Endothelial cell of umbilical vein (primary cell): Measurements from ENCODE around the gene CYTIP. TPM values are rescaled to one million over a fixed set of nuclear protein-coding genes. Genes with fewer than 3 reads are reported as not detected.

Experiments
- BruUV-seq: library from RNA; stranded (reverse); fragments of 400-500 nt; replicated peaks from 2 replicates; lab custom pipeline; 2021; lab: Mats Ljungman, UMichigan
- CTCF ChIA-PET: fragments of 300-600, 350-600 bp; sonication (Branson Sonifier 250); formaldehyde crosslinking; loops from one replicate; lab custom pipeline; 2021; ENCODE audit warnings: antibody characterized with exemption, inconsistent platforms; lab: Charles Lee
- POLR2A ChIA-PET: fragments of 300-600, 350-600 bp; sonication (Branson Sonifier 250); formaldehyde crosslinking; loops from one replicate; lab custom pipeline; 2021; ENCODE audit warnings: antibody characterized with exemption, inconsistent platforms; lab: Charles Lee
- DNase-seq: peaks from one replicate; pipeline ENCODE4 v3.0.0-alpha.2; 2011; ENCODE audit warnings: low read depth, low spot score
- FAIRE-seq: peaks from 2 replicates; lab custom pipeline; 2011; peaks lifted over from hg19 to GRCh38; lab: Jason Lieb, UNC
- H2AFZ ChIP-seq: 2 replicates; pipeline ENCODE4 v1.6.0; 2012; ENCODE audit warnings: low read depth, low read length, control low read depth, inconsistent platforms
- H3K27ac ChIP-seq: 2 replicates; pipeline ENCODE4 v1.5.1; 2011; ENCODE audit warnings: low read depth, mild to moderate bottlenecking, control low read depth, low read length, moderate library complexity; ENCODE audit not compliant: insufficient read depth
- H3K27me3 ChIP-seq, 2 experiments: 2 replicates each; pipeline versions ENCODE4 v1.6.0 to v1.6.1; 2011; ENCODE audit warnings: low read length in 2 of 2, mixed read lengths in 1 of 2; ENCODE audit not compliant: control insufficient read depth in 2 of 2, insufficient read depth in 2 of 2
- H3K36me3 ChIP-seq, 2 experiments: 2 replicates in 1 of 2; 3 replicates in 1 of 2; pipeline ENCODE4 v1.5.1; 2011; ENCODE audit warnings: low read length in 2 of 2, mild to moderate bottlenecking in 1 of 2, moderate library complexity in 1 of 2; ENCODE audit not compliant: control insufficient read depth in 2 of 2, insufficient read depth in 2 of 2; ENCODE audit errors: extremely low read depth in 1 of 2
- H3K4me1 ChIP-seq: 3 replicates; pipeline ENCODE4 v1.5.1; 2011; ENCODE audit warnings: mild to moderate bottlenecking, low read length; ENCODE audit not compliant: control insufficient read depth, insufficient read depth; ENCODE audit errors: extremely low read depth
- H3K4me2 ChIP-seq: 2 replicates; pipeline ENCODE4 v1.6.1; 2011; ENCODE audit warnings: low read length, control low read depth, mixed read lengths; ENCODE audit not compliant: insufficient read depth
- H3K4me3 ChIP-seq, 3 experiments: fragments of 200-600 bp in 1 of 3; sonication (generic), shearing (Covaris generic) in 1 of 3; replicated peaks in 1 of 3; 2 replicates each; pipeline ENCODE4 v1.5.1; 2011 to 2016; ENCODE audit warnings: control low read depth in 3 of 3, low read length in 3 of 3, mild to moderate bottlenecking in 2 of 3, inconsistent platforms in 1 of 3, low read depth in 1 of 3, moderate library complexity in 1 of 3; ENCODE audit not compliant: insufficient read depth in 1 of 3
- H3K79me2 ChIP-seq: 2 replicates; pipeline ENCODE4 v1.6.0; 2012; ENCODE audit warnings: low read length, inconsistent platforms; ENCODE audit not compliant: control insufficient read depth, insufficient read depth
- H3K9ac ChIP-seq: replicated peaks from 2 replicates; pipeline ENCODE3; 2011; ENCODE audit warnings: low read length, control low read depth; ENCODE audit not compliant: insufficient read depth; ENCODE audit errors: extremely low read depth
- H3K9me1 ChIP-seq: replicated peaks from 3 replicates; pipeline ENCODE4 v1.6.0; 2011; ENCODE audit warnings: mild to moderate bottlenecking, low read length; ENCODE audit not compliant: control insufficient read depth, insufficient read depth; ENCODE audit errors: extremely low read depth
- H3K9me3 ChIP-seq: replicated peaks from 2 replicates; pipeline ENCODE4 v1.5.1; 2012; ENCODE audit warnings: low read length, inconsistent platforms; ENCODE audit not compliant: control insufficient read depth, insufficient read depth
- H4K20me1 ChIP-seq: replicated peaks from 2 replicates; pipeline ENCODE3; 2011; ENCODE audit warnings: mild to moderate bottlenecking, low read length; ENCODE audit not compliant: control insufficient read depth, insufficient read depth; ENCODE audit errors: extremely low read depth
- EZH2 ChIP-seq: IDR thresholded peaks from 2 replicates; pipeline ENCODE4 v1.6.1; 2012; ENCODE audit warnings: borderline replicate concordance, low read depth, mild to moderate bottlenecking, moderate library complexity, low read length, inconsistent platforms; ENCODE audit not compliant: severe bottlenecking
- FOS ChIP-seq: IDR thresholded peaks from 2 replicates; pipeline ENCODE4 v1.6.1; 2011; ENCODE audit warnings: mild to moderate bottlenecking, low read length, moderate library complexity, borderline replicate concordance; ENCODE audit not compliant: insufficient read depth
- GATA2 ChIP-seq: IDR thresholded peaks from 2 replicates; pipeline ENCODE4 v1.7.0; 2011; ENCODE audit warnings: low read depth, mild to moderate bottlenecking, moderate library complexity, mixed read lengths, low read length; ENCODE audit not compliant: insufficient read length, insufficient read depth
- POLR2A ChIP-seq: IDR thresholded peaks from 2 replicates; pipeline ENCODE4 v1.6.1; 2012; ENCODE audit warnings: low read depth, mild to moderate bottlenecking, control low read depth, low read length
- POLR2AphosphoS5 ChIP-seq: IDR thresholded peaks from 2 replicates; pipeline ENCODE4 v1.6.1; 2012; ENCODE audit warnings: low read depth, mild to moderate bottlenecking, control low read depth, low read length, moderate library complexity; ENCODE audit not compliant: insufficient read depth
- dilution Hi-C: fragments of 300-500 bp; cut with MboI; formaldehyde crosslinking; loops from one replicate; pipeline ENCODE4 v1.15.0; 2019; ENCODE audit warnings: low sequenced_read_pairs; ENCODE audit not compliant: extremely low pct_ligation_motif_present
- intact Hi-C: fragments of 100-400 bp; cut with micrococcal nuclease; formaldehyde crosslinking; loops from one replicate; pipeline ENCODE4 v1.10.0; 2022
- polyA plus RNA-seq, 4 experiments: library from polyadenylated mRNA; depleted of rRNA in 3 of 4; stranded (reverse) in 3 of 4; unstranded in 1 of 4; fragments of >200 nt; gene quantifications; 2 replicates each; pipeline versions ENCODE4 v1.2.1 to v1.2.3, GENCODE V29; 2011 to 2012; ENCODE audit warnings: missing spikeins in 1 of 4
- total RNA-seq: library from RNA; stranded (reverse); gene quantifications from 2 replicates; pipeline ENCODE4 v1.2.3, GENCODE V29; 2021
- TF ChIP-seq, protein P1 (sequence below): IDR thresholded peaks from 2 replicates; pipeline ENCODE4 v1.6.1; 2011; ENCODE audit not compliant: insufficient read depth, insufficient read length

The CYTIP gene
- total and polyA plus RNA-seq, 2 donors (not counting 3 experiments of a cell fraction or from before 2014, with no cell fraction given), result not detected

DNA sequence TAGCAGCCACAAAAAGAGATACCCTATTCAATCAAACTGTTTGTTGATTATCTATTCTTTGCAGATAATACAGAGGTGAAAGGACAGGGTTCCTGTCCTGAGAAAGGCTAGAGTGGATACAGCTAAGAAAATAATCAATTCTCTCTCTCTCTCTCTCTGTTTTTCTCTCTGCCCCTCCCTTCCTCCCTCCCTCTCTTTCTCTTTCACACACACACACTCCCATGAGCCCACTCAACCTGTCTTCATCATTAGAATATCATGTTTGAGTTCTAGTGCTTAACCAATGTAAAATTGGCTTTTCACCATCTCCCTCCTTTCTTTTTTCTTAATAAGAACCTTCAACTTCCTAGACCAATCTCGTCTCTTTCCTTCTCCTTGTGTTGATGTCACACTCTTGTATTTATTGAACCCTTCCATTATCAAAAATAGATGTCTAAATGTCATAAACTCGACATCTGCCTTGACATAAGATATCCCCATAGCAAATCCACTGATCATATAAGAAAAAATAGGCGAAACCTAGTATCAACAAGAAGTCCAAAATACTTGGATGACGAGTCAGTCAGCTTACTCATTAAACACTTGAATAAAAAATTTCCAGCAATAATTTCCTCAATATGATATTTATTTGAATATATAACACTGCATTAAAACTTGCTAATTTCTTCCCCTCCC lies 42.8 kb upstream of the CYTIP start:
- no peak for TF ChIP-seq POLR2AphosphoS5
- no peak for TF ChIP-seq EZH2
- TF ChIP-seq POLR2A, result no peak
- no peak for TF ChIP-seq GATA2
- TF ChIP-seq, protein P1, sequence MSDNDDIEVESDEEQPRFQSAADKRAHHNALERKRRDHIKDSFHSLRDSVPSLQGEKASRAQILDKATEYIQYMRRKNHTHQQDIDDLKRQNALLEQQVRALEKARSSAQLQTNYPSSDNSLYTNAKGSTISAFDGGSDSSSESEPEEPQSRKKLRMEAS, result no peak
- peak; percentile 54 for TF ChIP-seq FOS
- ChIA-PET CTCF (no interaction called here), POLR2A (no interaction called here)
- Histone ChIP-seq H3K27me3 (peaks cover 2 to 7% of the 10 kb centered on the region in 2 experiments), H3K36me3 (no peaks in the 10 kb centered on the region), H3K79me2 (no peaks in the 10 kb centered on the region), H3K4me1 (peaks cover 5% of the 10 kb centered on the region), H3K4me2 (no peak overlapping the region), H3K9me3 (no peaks in the 10 kb centered on the region), H3K27ac (no peak overlapping the region), H3K4me3 (no peak overlapping the region), H3K9ac (no peak overlapping the region), H3K9me1 (no peaks in the 10 kb centered on the region), H2AFZ (no peak overlapping the region), H4K20me1 (no peaks in the 10 kb centered on the region)
- FAIRE-seq, result no peak
- DNase-seq, result peak; percentile 16
- no TSS peak for BruUV-seq
- dilution Hi-C loops, result no loop called here
- intact Hi-C loops, result no loop called here
